Panc1 (cell line): ENCODE measurements around the gene NTM.

ENCODE experiments used
- POLR2AphosphoS5 ChIP-seq: IDR thresholded peaks from 2 replicates; pipeline ENCODE4 v1.6.1; 2012; ENCODE audit warnings: mild to moderate bottlenecking, low read depth, low read length, moderate library complexity
- TCF7L2 ChIP-seq: IDR thresholded peaks from 2 replicates; pipeline ENCODE4 v1.6.1; 2011; ENCODE audit warnings: mild to moderate bottlenecking, low read depth, low read length, inconsistent platforms
- TF ChIP-seq, protein P1 (sequence below): fragments of 450-650 bp; IDR thresholded peaks from 2 replicates; pipeline ENCODE4 v1.5.1; 2017; ENCODE audit warnings: mild to moderate bottlenecking

DNA sequence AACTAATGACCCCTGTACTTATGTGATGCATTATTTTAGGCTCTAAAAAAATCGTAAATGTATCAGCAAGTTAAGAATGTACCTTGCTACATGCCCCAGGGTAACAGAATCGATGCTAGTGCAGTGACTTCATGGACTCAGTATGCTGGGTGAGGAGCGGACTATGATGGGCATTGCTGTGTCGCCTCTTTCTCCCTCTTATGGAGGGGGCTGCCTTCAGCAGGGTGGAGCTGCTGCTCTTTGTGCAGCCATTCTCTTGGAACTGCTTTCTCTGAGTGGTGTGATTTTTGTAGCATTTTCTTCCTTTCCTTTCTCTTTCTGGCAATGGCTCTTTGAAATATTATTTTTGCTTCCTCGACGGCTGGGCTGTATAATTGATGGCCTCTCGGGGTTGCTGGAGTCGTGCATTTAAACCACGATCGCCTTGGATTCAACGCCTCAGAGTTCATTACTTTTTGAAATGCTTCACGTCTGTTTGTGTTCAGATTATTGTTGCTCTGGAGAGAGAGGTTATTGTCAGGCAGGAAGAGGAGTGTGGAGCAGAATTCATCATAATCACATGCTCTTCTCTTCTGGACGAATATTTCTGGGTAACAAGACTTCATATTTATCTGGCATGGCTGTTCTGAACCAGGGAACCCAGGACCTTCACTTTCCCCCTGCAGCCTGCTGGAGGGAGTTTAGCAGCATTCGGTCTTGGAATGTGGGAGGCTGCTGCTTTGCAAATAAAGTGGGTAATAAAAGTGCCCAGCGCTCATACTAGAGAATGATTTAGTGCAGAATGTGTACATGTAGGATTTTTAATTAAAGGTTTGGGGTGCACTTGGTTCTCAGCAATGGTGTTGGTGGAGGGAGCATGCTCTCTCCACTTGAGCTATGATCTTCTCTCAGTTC, 804.2 kb downstream of the NTM start:
- TF ChIP-seq, protein P1, sequence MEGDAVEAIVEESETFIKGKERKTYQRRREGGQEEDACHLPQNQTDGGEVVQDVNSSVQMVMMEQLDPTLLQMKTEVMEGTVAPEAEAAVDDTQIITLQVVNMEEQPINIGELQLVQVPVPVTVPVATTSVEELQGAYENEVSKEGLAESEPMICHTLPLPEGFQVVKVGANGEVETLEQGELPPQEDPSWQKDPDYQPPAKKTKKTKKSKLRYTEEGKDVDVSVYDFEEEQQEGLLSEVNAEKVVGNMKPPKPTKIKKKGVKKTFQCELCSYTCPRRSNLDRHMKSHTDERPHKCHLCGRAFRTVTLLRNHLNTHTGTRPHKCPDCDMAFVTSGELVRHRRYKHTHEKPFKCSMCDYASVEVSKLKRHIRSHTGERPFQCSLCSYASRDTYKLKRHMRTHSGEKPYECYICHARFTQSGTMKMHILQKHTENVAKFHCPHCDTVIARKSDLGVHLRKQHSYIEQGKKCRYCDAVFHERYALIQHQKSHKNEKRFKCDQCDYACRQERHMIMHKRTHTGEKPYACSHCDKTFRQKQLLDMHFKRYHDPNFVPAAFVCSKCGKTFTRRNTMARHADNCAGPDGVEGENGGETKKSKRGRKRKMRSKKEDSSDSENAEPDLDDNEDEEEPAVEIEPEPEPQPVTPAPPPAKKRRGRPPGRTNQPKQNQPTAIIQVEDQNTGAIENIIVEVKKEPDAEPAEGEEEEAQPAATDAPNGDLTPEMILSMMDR, result no peak
- TF ChIP-seq POLR2AphosphoS5, result no peak
- no peak for TF ChIP-seq TCF7L2
